ENCODE results near the gene TNXB. TPM values are rescaled to one million over a fixed set of nuclear protein-coding genes. Genes with fewer than 3 reads are reported as not detected.
"Not testable (repeated sequence)": the region's sequence is repeated elsewhere in the genome, so short reads cannot be mapped to it uniquely, and the experiment has no call there.

Gene TNXB
- total RNA-seq, 1 donor from 2014 or later: 59.9 TPM

GRCh38 chr6:32047084-32047478 lies 62.1 kb downstream of the TNXB start:
- no peak for DNase-seq (ENCODE audit: low spot score)

DNA sequence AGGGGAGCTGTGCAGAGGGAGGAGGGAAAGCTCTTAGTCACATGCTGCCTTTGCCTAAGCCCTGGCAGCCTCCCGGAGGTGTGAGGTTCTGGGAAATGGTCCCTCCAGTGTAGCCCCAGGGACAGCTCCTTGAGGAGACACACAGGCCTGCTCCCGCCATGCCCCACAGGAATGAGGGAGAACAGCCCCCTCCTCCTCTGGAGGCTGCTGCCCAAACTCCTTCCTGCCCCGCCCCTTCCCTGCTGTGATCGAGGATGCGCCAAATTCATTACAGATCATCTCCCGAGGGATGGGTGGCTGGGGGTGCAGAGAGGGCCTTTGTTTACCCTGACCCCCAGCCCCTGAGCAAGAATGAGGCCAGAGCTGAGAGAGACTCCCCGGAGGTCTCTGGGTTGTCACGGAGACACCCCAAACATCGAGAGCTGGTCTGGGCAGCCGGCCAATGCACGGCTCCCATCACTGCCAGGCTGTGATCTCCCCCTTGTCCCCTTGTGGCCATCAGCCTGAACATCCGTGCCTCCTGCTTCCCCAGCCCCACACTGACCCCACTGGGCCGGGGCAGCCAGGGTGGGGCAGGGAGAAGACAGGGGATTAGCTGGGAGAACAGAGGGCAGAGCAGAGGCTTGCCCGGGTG lies 62.6 kb downstream of the TNXB start:
- DNase-seq (ENCODE audit: low spot score): no peak
- intact Hi-C loops (cut with DNase I): loop anchor here (2.0 kb wide), 1 partner anchor 62 kb away; the partner anchor contains the start of gene TNXB

More at GRCh38 chr6:32047084-32047478, 62.1 kb downstream of the TNXB start:
- intact Hi-C loops (cut with DNase I): loop anchor here (2.0 kb wide), 1 partner anchor 62 kb away; the partner anchor contains the start of gene TNXB

DNA sequence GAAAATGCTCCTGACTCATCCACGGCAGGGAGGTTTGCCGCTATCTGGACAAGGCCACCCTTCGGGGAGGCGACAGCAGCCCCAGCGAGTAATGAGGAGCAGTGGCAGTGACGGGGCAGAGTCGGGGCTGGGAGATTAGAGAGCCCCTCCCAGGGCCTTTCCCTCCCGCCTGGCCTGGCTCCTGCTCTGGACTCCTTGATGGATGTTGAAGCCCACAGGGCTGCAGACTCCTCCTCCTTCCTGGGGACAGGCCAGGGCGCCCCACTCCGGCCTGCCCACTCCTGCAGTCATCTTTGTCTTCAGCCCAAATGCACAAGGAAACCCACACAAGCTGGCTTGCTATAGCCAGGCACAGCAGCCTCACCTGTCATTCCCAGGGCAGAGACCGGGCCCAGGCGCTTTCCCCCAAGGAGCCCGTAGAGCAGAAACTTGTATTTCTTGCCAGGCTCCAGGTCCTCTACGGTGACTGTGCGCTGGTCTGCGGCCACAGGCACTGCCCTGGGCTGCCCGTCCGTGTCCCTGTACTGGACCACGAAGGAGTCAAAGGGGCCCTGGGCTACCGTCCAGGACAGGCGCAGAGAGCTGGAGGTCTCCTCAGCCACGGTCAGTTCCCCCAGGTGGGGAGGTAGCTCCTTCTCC lies 63.2 kb downstream of the TNXB start:
- no peak for DNase-seq (ENCODE audit: low spot score)
- intact Hi-C loops (cut with DNase I): loop anchor here (2.0 kb wide), 1 partner anchor 63 kb away; the partner anchor contains the start of gene TNXB

DNA sequence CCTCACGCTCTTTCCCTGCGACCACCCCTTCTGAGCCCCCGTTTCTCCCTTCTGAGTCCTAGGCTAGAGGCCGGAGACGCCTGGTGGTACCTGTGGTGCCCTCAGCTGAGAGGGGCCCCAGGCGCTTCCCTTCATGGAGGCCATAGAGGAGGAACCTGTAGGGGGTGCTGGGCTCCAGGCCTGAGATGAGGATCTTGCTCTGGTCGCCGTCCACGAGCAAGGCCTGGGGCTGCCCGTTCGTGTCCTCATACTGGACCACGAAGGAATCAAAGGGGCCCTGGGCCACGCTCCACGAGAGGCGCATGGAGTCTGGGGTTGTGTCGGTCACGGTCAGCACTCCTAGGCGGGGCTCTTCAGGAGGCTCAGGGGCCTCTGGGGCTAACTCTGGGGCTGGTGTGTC lies 64.2 kb downstream of the TNXB start:
- DNase-seq (ENCODE audit: low spot score): not testable (repeated sequence)

GRCh38 chr6:32043589-32044380 lies 65.4 kb downstream of the TNXB start:
- intact Hi-C loops (cut with DNase I); DNase-seq (ENCODE audit: low spot score): not testable (repeated sequence)

More for the DNA sequence above, 64.2 kb downstream of the TNXB start:
- intact Hi-C loops (cut with DNase I): not testable (repeated sequence)

GRCh38 chr6:32042276-32042675 lies 66.9 kb downstream of the TNXB start:
- intact Hi-C loops (cut with DNase I); DNase-seq (ENCODE audit: low spot score): not testable (repeated sequence)

DNA sequence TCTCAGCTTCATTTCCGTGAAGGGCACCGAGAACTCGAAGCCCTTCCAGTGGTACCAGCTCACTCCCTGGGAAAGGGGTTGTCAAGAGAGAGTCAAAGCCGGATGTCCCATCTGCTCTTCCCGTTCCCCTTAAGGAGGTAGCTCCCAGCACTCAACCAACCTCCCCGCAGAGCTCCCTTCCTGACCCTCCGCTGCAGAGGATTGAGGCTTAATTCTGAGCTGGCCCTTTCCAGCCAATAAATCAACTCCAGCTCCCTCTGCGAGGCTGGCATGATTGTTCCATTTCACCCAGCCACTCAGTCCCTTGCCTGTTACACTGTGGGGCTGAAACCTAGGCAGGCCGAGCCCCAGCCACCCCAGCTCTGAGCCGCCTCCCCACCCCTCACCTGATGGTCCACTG lies 67.8 kb downstream of the TNXB start:
- DNase-seq (ENCODE audit: low spot score); intact Hi-C loops (cut with DNase I): not testable (repeated sequence)

DNA sequence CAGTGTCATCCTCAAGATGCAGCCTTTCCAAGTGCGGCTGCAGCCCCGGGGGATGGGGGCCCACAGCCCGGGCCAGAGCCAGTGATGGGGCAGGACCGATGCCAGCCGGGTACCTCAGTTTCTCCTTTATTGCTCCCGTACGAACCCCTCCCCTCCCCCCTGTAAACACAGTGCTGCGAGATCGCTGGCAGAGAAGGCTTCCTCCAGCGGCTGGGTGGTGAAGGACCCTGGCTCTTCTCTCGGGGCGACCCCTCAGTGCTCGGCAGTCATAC lies 68.2 kb downstream of the TNXB start:
- DNase-seq (ENCODE audit: low spot score); intact Hi-C loops (cut with DNase I): not testable (repeated sequence)

DNA sequence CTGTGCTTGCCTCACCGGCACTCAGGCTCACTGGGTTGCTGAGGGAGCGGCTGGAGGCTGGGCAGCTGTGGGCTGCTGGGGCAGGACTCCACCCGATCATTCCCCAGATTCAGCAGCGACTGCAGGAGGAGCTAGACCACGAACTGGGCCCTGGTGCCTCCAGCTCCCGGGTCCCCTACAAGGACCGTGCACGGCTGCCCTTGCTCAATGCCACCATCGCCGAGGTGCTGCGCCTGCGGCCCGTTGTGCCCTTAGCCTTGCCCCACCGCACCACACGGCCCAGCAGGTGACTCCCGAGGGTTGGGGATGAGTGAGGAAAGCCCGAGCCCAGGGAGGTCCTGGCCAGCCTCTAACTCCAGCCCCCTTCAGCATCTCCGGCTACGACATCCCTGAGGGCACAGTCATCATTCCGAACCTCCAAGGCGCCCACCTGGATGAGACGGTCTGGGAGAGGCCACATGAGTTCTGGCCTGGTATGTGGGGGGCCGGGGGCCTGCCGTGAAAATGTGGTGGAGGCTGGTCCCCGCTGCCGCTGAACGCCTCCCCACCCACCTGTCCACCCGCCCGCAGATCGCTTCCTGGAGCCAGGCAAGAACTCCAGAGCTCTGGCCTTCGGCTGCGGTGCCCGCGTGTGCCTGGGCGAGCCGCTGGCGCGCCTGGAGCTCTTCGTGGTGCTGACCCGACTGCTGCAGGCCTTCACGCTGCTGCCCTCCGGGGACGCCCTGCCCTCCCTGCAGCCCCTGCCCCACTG lies 68.7 kb downstream of the TNXB start:
- intact Hi-C loops (cut with DNase I): not testable (repeated sequence)

DNA sequence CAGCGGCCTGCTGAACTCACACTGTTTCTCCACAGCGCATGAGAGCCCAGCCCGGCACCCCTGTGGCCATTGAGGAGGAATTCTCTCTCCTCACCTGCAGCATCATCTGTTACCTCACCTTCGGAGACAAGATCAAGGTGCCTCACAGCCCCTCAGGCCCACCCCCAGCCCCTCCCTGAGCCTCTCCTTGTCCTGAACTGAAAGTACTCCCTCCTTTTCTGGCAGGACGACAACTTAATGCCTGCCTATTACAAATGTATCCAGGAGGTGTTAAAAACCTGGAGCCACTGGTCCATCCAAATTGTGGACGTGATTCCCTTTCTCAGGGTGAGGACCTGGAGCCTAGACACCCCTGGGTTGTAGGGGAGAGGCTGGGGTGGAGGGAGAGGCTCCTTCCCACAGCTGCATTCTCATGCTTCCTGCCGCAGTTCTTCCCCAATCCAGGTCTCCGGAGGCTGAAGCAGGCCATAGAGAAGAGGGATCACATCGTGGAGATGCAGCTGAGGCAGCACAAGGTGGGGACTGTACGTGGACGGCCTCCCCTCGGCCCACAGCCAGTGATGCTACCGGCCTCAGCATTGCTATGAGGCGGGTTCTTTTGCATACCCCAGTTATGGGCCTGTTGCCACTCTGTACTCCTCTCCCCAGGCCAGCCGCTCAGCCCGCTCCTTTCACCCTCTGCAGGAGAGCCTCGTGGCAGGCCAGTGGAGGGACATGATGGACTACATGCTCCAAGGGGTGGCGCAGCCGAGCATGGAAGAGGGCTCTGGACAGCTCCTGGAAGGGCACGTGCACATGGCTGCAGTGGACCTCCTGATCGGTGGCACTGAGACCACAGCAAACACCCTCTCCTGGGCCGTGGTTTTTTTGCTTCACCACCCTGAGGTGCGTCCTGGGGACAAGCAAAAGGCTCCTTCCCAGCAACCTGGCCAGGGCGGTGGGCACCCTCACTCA lies 69.5 kb downstream of the TNXB start:
- DNase-seq (ENCODE audit: low spot score); intact Hi-C loops (cut with DNase I): not testable (repeated sequence)

More for the DNA sequence above, 68.7 kb downstream of the TNXB start:
- not testable (repeated sequence) for DNase-seq (ENCODE audit: low spot score)

- intact Hi-C loops (cut with DNase I); DNase-seq (ENCODE audit: low spot score): not testable (repeated sequence)
Observed at GRCh38 chr6:32038878-32039277, 70.3 kb downstream of the TNXB start.

GRCh38 chr6:32037598-32038524 lies 71.3 kb downstream of the TNXB start, which contains the start of gene CYP21A2:
TSS of gene CYP21A2 (plus strand) at chr6:32038415. CDS start at chr6:32038423, 8 bp downstream.
- intact Hi-C loops (cut with DNase I); DNase-seq (ENCODE audit: low spot score): not testable (repeated sequence)

DNA sequence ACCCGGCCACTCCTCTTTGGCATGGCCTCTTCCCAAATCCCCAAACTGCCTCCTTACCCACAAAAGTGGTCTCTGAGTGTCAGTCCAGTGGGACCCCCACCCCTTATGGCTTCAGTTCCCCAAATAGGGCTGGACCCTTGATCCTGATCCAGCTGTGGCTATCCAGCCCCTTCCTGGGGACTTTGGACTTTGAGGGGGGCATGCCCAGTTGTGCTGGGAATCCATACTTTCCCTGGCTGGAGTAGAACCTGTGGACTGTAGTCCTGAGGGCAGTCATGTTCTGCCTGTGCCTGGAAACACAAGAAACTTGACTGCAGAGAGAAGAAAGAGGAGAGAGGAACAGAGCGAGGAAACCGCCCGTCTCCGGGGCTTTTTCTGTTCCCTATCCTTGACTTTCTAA lies 72.0 kb downstream of the TNXB start:
- DNase-seq (ENCODE audit: low spot score); intact Hi-C loops (cut with DNase I): not testable (repeated sequence)

GRCh38 chr6:32035283-32036013 lies 73.7 kb downstream of the TNXB start:
- DNase-seq (ENCODE audit: low spot score); intact Hi-C loops (cut with DNase I): not testable (repeated sequence)

- intact Hi-C loops (cut with DNase I); DNase-seq (ENCODE audit: low spot score): not testable (repeated sequence)
Observed at GRCh38 chr6:32029553-32029952, 79.6 kb downstream of the TNXB start.

GRCh38 chr6:32028631-32029030 lies 80.5 kb downstream of the TNXB start:
- DNase-seq (ENCODE audit: low spot score); intact Hi-C loops (cut with DNase I): not testable (repeated sequence)

GRCh38 chr6:32022100-32022499 lies 87.0 kb downstream of the TNXB start:
- DNase-seq (ENCODE audit: low spot score); intact Hi-C loops (cut with DNase I): not testable (repeated sequence)

Measured in cardiac septum (tissue), 1 donor.